ENCODE results near the gene ZNF264.
"Not testable (repeated sequence)": the region's sequence is repeated elsewhere in the genome, so short reads cannot be mapped to it uniquely, and the experiment has no call there.

Gene ZNF264

DNA sequence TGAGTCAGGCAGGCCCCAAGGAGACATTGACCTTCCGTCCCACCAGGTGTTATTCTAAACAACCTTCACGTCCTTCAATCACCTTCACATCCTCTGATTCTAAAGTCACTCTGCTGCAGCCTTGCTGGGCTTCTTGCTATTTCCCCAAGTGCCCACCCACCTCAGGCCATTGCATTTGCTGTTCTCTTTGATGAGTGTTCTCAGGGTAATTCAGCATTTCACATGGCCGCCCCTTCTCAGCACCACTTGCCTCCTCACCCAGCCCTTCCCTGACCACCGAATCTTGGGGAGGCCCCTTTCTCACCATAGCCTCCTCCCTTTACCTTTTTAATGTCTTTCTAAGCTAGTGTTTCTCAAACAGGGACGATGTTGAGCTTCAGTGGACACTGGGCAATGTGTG is 53.8 kb downstream of the ZNF264 start:
- DNase-seq (ENCODE audit: low read depth), result no peak

DNA sequence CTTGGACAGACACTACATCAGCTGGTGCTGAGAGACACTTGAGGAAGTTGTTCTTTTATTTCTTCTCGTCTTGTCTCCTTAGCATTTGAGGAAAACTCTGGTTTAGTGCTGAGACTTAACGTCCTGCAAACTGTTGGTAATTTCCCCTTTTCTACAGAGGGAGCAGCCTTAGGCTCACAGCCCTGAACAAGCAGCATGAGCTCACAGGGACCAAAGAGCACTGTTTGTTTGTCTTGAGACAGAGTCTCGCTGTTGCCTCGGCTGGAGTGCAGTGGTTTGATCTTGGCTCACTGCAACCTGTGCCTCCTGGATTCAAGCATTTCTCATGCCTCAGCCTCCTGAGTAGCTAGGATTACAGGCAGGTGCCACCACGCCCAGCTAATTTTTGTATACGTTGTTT is 54.7 kb downstream of the ZNF264 start:
- no peak for DNase-seq (ENCODE audit: low read depth)

DNA sequence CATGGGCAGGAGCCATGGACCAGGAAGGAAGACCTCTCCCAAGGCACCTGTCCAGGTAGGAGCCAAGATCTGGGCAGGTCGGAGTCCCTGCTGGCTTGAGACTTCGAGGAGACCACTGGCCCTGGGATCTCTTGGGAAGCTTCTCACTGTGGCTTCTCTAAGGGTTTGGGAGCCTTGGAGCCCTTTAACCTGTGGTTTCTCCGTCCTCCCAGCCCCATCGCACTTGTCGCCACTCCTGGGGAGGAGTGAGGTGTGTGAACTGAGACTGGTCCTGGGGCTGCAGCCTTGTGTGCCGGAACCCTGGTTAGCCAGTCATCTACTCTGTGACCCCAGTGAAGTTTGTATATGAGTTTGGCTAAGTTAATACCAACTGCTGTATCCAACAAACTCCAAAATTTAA is 57.3 kb downstream of the ZNF264 start:
- no peak for DNase-seq (ENCODE audit: low read depth)

GRCh38 chr19:57249329-57249728 is 58.0 kb downstream of the ZNF264 start:
- DNase-seq (ENCODE audit: low read depth), result no peak

GRCh38 chr19:57253767-57254166 is 62.5 kb downstream of the ZNF264 start:
- DNase-seq (ENCODE audit: low read depth), result not testable (repeated sequence)

GRCh38 chr19:57262044-57262443 is 70.7 kb downstream of the ZNF264 start:
- no peak for DNase-seq (ENCODE audit: low read depth)

GRCh38 chr19:57263244-57263741 is 72.0 kb downstream of the ZNF264 start:
- DNase-seq (ENCODE audit: low read depth), result no peak

DNA sequence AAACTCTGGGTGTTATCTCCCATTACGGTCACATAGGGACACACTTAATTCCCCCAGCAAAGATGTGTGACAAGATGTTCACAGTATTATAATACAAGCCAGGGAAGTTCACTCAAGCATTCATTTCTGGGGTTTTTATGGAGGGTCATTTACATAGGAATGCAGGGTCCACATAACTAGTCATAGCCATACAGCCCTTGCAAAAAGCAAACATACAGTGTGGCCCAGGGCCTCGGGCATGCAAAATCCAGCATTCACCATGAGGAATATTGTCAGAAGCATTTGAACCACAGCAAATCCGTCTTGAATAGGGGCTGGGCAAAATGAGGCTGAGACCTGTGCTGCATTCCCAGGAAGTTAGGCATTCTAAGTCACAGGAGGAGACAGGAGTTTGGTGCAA is 76.0 kb downstream of the ZNF264 start:
- DNase-seq (ENCODE audit: low read depth), result no peak

DNA sequence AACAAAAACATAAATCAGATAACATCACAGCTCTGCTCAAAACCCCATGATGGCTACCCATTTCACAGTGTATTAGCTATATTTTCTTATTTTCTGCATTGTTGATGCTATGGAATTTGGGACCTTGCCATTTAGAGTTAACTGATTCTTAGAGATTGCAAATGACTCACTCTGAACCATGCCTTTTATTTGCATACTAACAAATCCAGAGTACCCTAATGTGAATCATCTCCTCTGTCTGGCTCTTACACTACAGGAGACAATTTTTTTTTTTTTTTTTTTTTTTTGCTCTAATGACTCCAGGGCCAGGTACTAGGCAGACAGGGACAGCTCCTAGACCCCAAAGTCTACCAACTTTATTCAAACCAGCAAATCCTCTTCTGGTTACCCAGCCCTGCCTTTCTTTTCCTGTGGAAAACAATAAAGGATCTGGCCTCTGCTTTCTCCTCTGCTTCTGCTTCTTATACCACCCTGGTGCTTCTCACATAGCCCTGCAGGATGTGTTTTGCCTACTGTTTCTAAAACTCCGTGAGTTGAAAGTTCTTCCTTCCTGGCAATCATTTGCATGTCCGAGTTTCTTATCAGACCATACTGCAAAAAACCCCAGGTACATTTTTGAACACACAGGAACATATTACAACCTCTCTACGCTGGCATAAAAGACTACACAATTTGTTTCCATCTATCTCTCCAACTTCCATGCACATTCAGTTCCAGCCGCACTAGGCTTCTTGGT is 78.4 kb downstream of the ZNF264 start:
- no peak for DNase-seq (ENCODE audit: low read depth)

DNA sequence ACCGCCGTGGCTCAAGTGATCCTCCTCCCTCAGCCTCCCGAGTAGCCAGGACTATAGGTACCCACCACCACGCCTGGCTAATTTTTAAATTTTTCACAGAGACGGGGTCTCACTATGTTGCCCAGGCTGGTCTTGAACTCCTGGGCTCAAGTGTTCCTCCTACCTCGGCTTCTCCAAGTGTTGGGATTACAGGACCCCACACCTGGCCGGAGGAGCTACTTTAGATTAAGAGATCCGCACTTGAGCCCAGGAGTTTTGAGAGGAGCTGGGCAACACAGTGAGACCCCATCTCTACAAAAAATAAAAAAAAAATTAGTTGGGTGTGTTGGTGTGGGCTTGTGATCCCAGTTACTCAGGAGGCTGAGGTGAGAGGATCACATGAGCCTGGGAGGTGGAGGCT is 80.0 kb downstream of the ZNF264 start:
- DNase-seq (ENCODE audit: low read depth), result no peak
